GM12878 (cell line): ENCODE measurements around the gene FGFR2. TPM values are rescaled to one million over a fixed set of nuclear protein-coding genes. Genes with fewer than 3 reads are reported as not detected.

Source experiments
- ATAC-seq: fragments of 200-7000 bp; cut with Tn5 transposase; 3 replicates; pipeline ENCODE4 v1.9.1; 2020; ENCODE audit warnings: mild to moderate bottlenecking, moderate library complexity
- BruUV-seq: library from RNA; stranded (reverse); fragments of 400-500 nt; replicated peaks from 2 replicates; lab custom pipeline; 2021; lab: Mats Ljungman, UMichigan
- CTCF ChIA-PET: fragments of 300-600 bp; sonication (Branson Sonifier 250); formaldehyde crosslinking; extraction: SDS; loops from one replicate; lab custom pipeline; 2021; ENCODE audit warnings: inconsistent platforms; lab: Yijun Ruan, JAX
- POLR2A ChIA-PET: fragments of 350-600 bp; formaldehyde crosslinking; extraction: SDS; loops from one replicate; lab custom pipeline; 2021; ENCODE audit warnings: inconsistent platforms; lab: Charles Lee
- RAD21 ChIA-PET: fragments of 300-600 bp; sonication (Branson Sonifier 250); formaldehyde crosslinking; loops from one replicate; lab custom pipeline; 2023; ENCODE audit warnings: antibody characterized with exemption; ENCODE audit not compliant: unreplicated experiment; lab: Charles Lee
- SMC1A ChIA-PET: fragments of 300-600 bp; sonication (Branson Sonifier 250); formaldehyde crosslinking; loops from one replicate; lab custom pipeline; 2023; ENCODE audit not compliant: unreplicated experiment, uncharacterized antibody; lab: Charles Lee
- DNase-seq: peaks from one replicate; pipeline ENCODE4 v3.0.0-alpha.2; 2011; ENCODE audit warnings: low read depth, low spot score
- FAIRE-seq: peaks from 3 replicates; lab custom pipeline; 2011; peaks lifted over from hg19 to GRCh38; lab: Jason Lieb, UNC
- H2AFZ ChIP-seq: 2 replicates; pipeline ENCODE4 v1.6.0; 2011; ENCODE audit warnings: low read depth, low read length, control low read depth; ENCODE audit not compliant: control insufficient read depth
- H3K27ac ChIP-seq: 2 replicates; pipeline ENCODE4 v1.5.1; 2011; ENCODE audit warnings: control low read depth; ENCODE audit not compliant: control insufficient read depth, insufficient read depth
- H3K27me3 ChIP-seq, 2 experiments: replicated peaks in 1 of 2; 2 replicates each; pipeline versions ENCODE4 v1.6.0 to v1.6.1; 2011; ENCODE audit warnings: low read length in 1 of 2; ENCODE audit not compliant: control insufficient read depth in 2 of 2, insufficient read depth in 2 of 2
- H3K36me3 ChIP-seq, 2 experiments: 2 replicates each; pipeline ENCODE4 v1.5.1; 2011; ENCODE audit warnings: low read length in 1 of 2; ENCODE audit not compliant: control insufficient read depth in 2 of 2, insufficient read depth in 2 of 2
- H3K4me1 ChIP-seq: 2 replicates; pipeline ENCODE4 v1.6.1; 2011; ENCODE audit warnings: mild to moderate bottlenecking, low read length, moderate library complexity, mixed read lengths; ENCODE audit not compliant: control insufficient read depth, insufficient read depth
- H3K4me2 ChIP-seq: 2 replicates; pipeline ENCODE4 v1.6.0; 2011; ENCODE audit warnings: control low read depth; ENCODE audit not compliant: control insufficient read depth, insufficient read depth
- H3K4me3 ChIP-seq: fragments of 200-600 bp; sonication (generic); 2 replicates; pipeline ENCODE4 v1.5.1; 2016
- H3K79me2 ChIP-seq: 2 replicates; pipeline ENCODE4 v1.6.0; 2011; ENCODE audit warnings: low read length; ENCODE audit not compliant: control insufficient read depth, insufficient read depth
- H3K9ac ChIP-seq: 2 replicates; pipeline ENCODE4 v1.8.0; 2011; ENCODE audit warnings: low read length, control low read depth, mixed read lengths; ENCODE audit not compliant: control insufficient read depth, insufficient read depth
- H3K9me3 ChIP-seq: replicated peaks from 3 replicates; pipeline ENCODE4 v1.5.1; 2011; ENCODE audit warnings: mild to moderate bottlenecking, low read length; ENCODE audit not compliant: control insufficient read depth, insufficient read depth
- H4K20me1 ChIP-seq: 2 replicates; pipeline ENCODE4 v1.6.0; 2011; ENCODE audit not compliant: control insufficient read depth, insufficient read depth
- BMI1 ChIP-seq: fragments of 450-650 bp; IDR thresholded peaks from 2 replicates; pipeline ENCODE4 v1.6.1; 2016; ENCODE audit warnings: mild to moderate bottlenecking, moderate library complexity, borderline replicate concordance
- CTCF ChIP-seq, 3 experiments: IDR thresholded peaks in 2 of 3; conservative IDR thresholded peaks in 1 of 3; 2 replicates each; pipeline ENCODE4 v1.5.1; 2011; ENCODE audit warnings: low read depth in 3 of 3, low read length in 3 of 3, mild to moderate bottlenecking in 3 of 3, control low read depth in 2 of 3, moderate library complexity in 2 of 3, inconsistent platforms in 1 of 3, mixed read lengths in 1 of 3; ENCODE audit not compliant: control insufficient read depth in 2 of 3, insufficient read depth in 1 of 3; ENCODE audit errors: extremely low read depth in 1 of 3
- EED ChIP-seq: sonication (generic); IDR thresholded peaks from 2 replicates; pipeline ENCODE4 v1.6.1; 2016; ENCODE audit warnings: antibody characterized with exemption, low read depth
- IRF4 ChIP-seq: IDR thresholded peaks from 2 replicates; pipeline ENCODE4 v1.6.1; 2011; ENCODE audit warnings: low read depth, low read length
- NFXL1 ChIP-seq: fragments of 450-650 bp; IDR thresholded peaks from 2 replicates; pipeline ENCODE4 v1.6.1; 2017; ENCODE audit warnings: antibody characterized with exemption, mild to moderate bottlenecking, borderline replicate concordance
- NKRF ChIP-seq: fragments of 450-650 bp; conservative IDR thresholded peaks from 2 replicates; pipeline ENCODE4 v1.6.1; 2017; ENCODE audit warnings: mild to moderate bottlenecking, moderate library complexity
- POLR2AphosphoS5 ChIP-seq: IDR thresholded peaks from 2 replicates; pipeline ENCODE4 v1.6.1; 2011; ENCODE audit warnings: mild to moderate bottlenecking, low read length, inconsistent platforms
- SIX5 ChIP-seq: IDR thresholded peaks from 2 replicates; pipeline ENCODE4 v1.6.1; 2011; ENCODE audit warnings: mild to moderate bottlenecking, low read depth, low read length, moderate library complexity; ENCODE audit not compliant: severe bottlenecking
- SREBF2 ChIP-seq: IDR thresholded peaks from 2 replicates; pipeline ENCODE4 v1.6.1; 2012; ENCODE audit warnings: mild to moderate bottlenecking, low read length
- TAF1 ChIP-seq: IDR thresholded peaks from 2 replicates; pipeline ENCODE4 v1.6.1; 2011; ENCODE audit warnings: mild to moderate bottlenecking, low read depth, low read length, borderline replicate concordance
- USF1 ChIP-seq: IDR thresholded peaks from 2 replicates; pipeline ENCODE4 v1.6.1; 2011; ENCODE audit warnings: borderline replicate concordance, low read depth, mild to moderate bottlenecking, moderate library complexity, mixed read lengths, low read length; ENCODE audit not compliant: insufficient read depth; ENCODE audit errors: extremely low read length
- ZNF207 ChIP-seq: fragments of 450-650 bp; IDR thresholded peaks from 2 replicates; pipeline ENCODE4 v1.6.1; 2014; ENCODE audit warnings: antibody characterized with exemption, mild to moderate bottlenecking, borderline replicate concordance
- ZNF592 ChIP-seq: fragments of 450-650 bp; IDR thresholded peaks from 2 replicates; pipeline ENCODE4 v1.6.1; 2017; ENCODE audit warnings: mild to moderate bottlenecking, moderate library complexity
- ZSCAN29 ChIP-seq: fragments of 450-650 bp; IDR thresholded peaks from 2 replicates; pipeline ENCODE4 v1.6.1; 2017; ENCODE audit warnings: mild to moderate bottlenecking, moderate library complexity
- ZZZ3 ChIP-seq: IDR thresholded peaks from 2 replicates; pipeline ENCODE4 v1.6.1; 2011; ENCODE audit warnings: low read depth; ENCODE audit not compliant: control insufficient read depth, insufficient read length
- WGBS: methylation state at CpG from one replicate; pipeline ENCODE4 v1.1.6; 2016; ENCODE audit warnings: low lambda C conversion rate; ENCODE audit not compliant: insufficient replicate concordance, insufficient coverage; ENCODE audit errors: missing lambda C conversion rate; 5-methylcytosine and 5-hydroxymethylcytosine counted together
- in situ Hi-C: fragments of 300-500 bp; cut with MboI; formaldehyde crosslinking; loops from 9 replicates; pipeline ENCODE4 v1.14.3; 2018; ENCODE audit warnings: mixed read lengths
- intact Hi-C: fragments of 100-400 bp; cut with micrococcal nuclease; formaldehyde crosslinking; loops from one replicate; pipeline ENCODE4 v1.14.2; 2022; ENCODE audit not compliant: unreplicated experiment
- polyA plus RNA-seq, 11 experiments: library from polyadenylated mRNA; depleted of rRNA in 4 of 11; unstranded in 6 of 11; stranded (reverse) in 5 of 11; fragments of >200 nt; fragmentation: Nextera tagmentation in 4 of 11; fragmentation: Illumina TruSeq in 1 of 11; extraction: Ambion mirVana in 4 of 11; extraction: Trizol in 1 of 11; gene quantifications; 1 replicate in 1 of 11; 2 replicates in 10 of 11; pipeline versions ENCODE4 v1.2.1 to v1.2.3, GENCODE V29; 2011 to 2016; ENCODE audit warnings: inconsistent platforms in 2 of 11, missing spikeins in 2 of 11, low read depth in 1 of 11
- total RNA-seq, 4 experiments: library from RNA; depleted of rRNA in 3 of 4; stranded (reverse); fragments of >200 nt in 3 of 4; fragmentation: Illumina TruSeq in 1 of 4; extraction: Trizol in 1 of 4; gene quantifications; 2 replicates each; pipeline versions ENCODE4 v1.2.1 to v1.2.3, GENCODE V29; 2013 to 2021

The FGFR2 gene
- total and polyA plus RNA-seq, 10 of the 15 experiments (the other 5 are each of a cell fraction or from before 2014, with no cell fraction given): 0.04 to 0.15 TPM; not detected in 8

- Histone ChIP-seq H3K4me3 (no peak overlapping the region), H4K20me1 (no peaks in the 10 kb centered on the region), H2AFZ (no peak overlapping the region), H3K9me3 (no peaks in the 10 kb centered on the region), H3K9ac (no peak overlapping the region), H3K79me2 (no peaks in the 10 kb centered on the region), H3K27me3 (no peaks in the 10 kb centered on the region), H3K27ac (no peak overlapping the region), H3K4me2 (no peak overlapping the region), H3K4me1 (no peaks in the 10 kb centered on the region), H3K36me3 (no peaks in the 10 kb centered on the region)
- ATAC-seq (no peak), DNase-seq (no peak), FAIRE-seq (no peak)
- POLR2A ChIA-PET: no interaction called here
- SMC1A ChIA-PET: no interaction called here
- WGBS: 2% methylated on average over 4 of the region's 4 CpGs
- CTCF ChIA-PET: no interaction called here
- RAD21 ChIA-PET: no interaction called here
- intact Hi-C loops: no loop called here
- in situ Hi-C loops: no loop called here
- BruUV-seq: no TSS peak
- TF ChIP-seq CTCF (IDR thresholded peaks at IDR 0.05 in 2 of 3, conservative IDR thresholded peaks at IDR 0.05 in 1 of 3; ENCODE audit: control insufficient read depth in 2 of 3, extremely low read depth in 1 of 3, insufficient read depth in 1 of 3, low read depth in 3 of 3, low read length in 3 of 3): no peak
- TF ChIP-seq EED: no peak
- no peak for TF ChIP-seq ZSCAN29
- no peak for TF ChIP-seq POLR2AphosphoS5
- TF ChIP-seq USF1: no peak
- no peak for TF ChIP-seq BMI1
- no peak for TF ChIP-seq TAF1
- no peak for TF ChIP-seq NKRF
- TF ChIP-seq IRF4: no peak
- no peak for TF ChIP-seq SIX5
- no peak for TF ChIP-seq ZZZ3
- TF ChIP-seq NFXL1: no peak
- TF ChIP-seq SREBF2: no peak
- TF ChIP-seq ZNF207: no peak
- TF ChIP-seq ZNF592: no peak
Observed at GRCh38 chr10:121552746-121553145, 45.5 kb downstream of the FGFR2 start.
